ENCODE measurements around the gene PTPRT. TPM values are rescaled to one million over a fixed set of nuclear protein-coding genes. Genes with fewer than 3 reads are reported as not detected.
A peak's percentile ranks its signal among the peaks of the same experiment; 100 is the strongest.

The PTPRT gene
- total and polyA plus RNA-seq, 12 donors = 0.05 to 0.34 (median 0.16) TPM; not detected in 1

GRCh38 chr20:43191946-43192863 lies 2.5 kb upstream of the PTPRT start:
- 21 to 31% (median 30%) methylated on average over 10 to 12 of the region's 12 CpGs for WGBS, 4 donors
- peaks cover 34% of the 10 kb centered on the region for H3K27me3 ChIP-seq
- DNase-seq = peak in 4 of 7 donors; percentile 13 to 20 (median 16)
- H3K9me3 ChIP-seq (replicated peaks in 1 of 3) = no peaks in the 10 kb centered on the region
- TF ChIP-seq POLR2A (IDR thresholded peaks at IDR 0.05) (no peak), CTCF (IDR thresholded peaks at IDR 0.05) (peak in 4 of 6 experiments; percentile 2 to 28 (median 21))
- H3K4me1 ChIP-seq (replicated peaks in 1 of 2) = no peaks in the 10 kb centered on the region
- H3K4me3 ChIP-seq = no peak overlapping the region
- no peaks in the 10 kb centered on the region for H3K36me3 ChIP-seq (replicated peaks in 1 of 2)
- H3K27ac ChIP-seq = no peak overlapping the region
- intact Hi-C loops (cut with DNase I) = no loop called here

GRCh38 chr20:43191143-43191542 lies 1.4 kb upstream of the PTPRT start:
- H3K4me1 ChIP-seq (replicated peaks in 1 of 2) = no peaks in the 10 kb centered on the region
- H3K27ac ChIP-seq = no peak overlapping the region
- WGBS, 4 donors = 57 to 71% (median 64%) methylated on average over 5 of the region's 5 CpGs
- DNase-seq = no peak
- H3K9me3 ChIP-seq (replicated peaks in 1 of 3) = no peaks in the 10 kb centered on the region
- no peak for TF ChIP-seq CTCF (IDR thresholded peaks at IDR 0.05)
- no peak for TF ChIP-seq POLR2A (IDR thresholded peaks at IDR 0.05)
- intact Hi-C loops (cut with DNase I) = no loop called here
- H3K27me3 ChIP-seq = peaks cover 34% of the 10 kb centered on the region
- H3K36me3 ChIP-seq (replicated peaks in 1 of 2) = no peaks in the 10 kb centered on the region
- H3K4me3 ChIP-seq = no peak overlapping the region

GRCh38 chr20:43190332-43190953 lies 737 bp upstream of the PTPRT start:
- H3K4me3 ChIP-seq = no peak overlapping the region
- no peak for DNase-seq
- TF ChIP-seq POLR2A (IDR thresholded peaks at IDR 0.05) (no peak), CTCF (IDR thresholded peaks at IDR 0.05) (no peak)
- no peak overlapping the region for H3K27ac ChIP-seq
- WGBS, 4 donors = 5 to 9% (median 7%) methylated on average over 16 to 24 of the region's 24 CpGs
- H3K4me1 ChIP-seq (replicated peaks in 1 of 2) = no peaks in the 10 kb centered on the region
- H3K36me3 ChIP-seq (replicated peaks in 1 of 2) = no peaks in the 10 kb centered on the region
- H3K9me3 ChIP-seq (replicated peaks in 1 of 3) = no peaks in the 10 kb centered on the region
- H3K27me3 ChIP-seq = peaks cover 34% of the 10 kb centered on the region
- intact Hi-C loops (cut with DNase I) = no loop called here

DNA sequence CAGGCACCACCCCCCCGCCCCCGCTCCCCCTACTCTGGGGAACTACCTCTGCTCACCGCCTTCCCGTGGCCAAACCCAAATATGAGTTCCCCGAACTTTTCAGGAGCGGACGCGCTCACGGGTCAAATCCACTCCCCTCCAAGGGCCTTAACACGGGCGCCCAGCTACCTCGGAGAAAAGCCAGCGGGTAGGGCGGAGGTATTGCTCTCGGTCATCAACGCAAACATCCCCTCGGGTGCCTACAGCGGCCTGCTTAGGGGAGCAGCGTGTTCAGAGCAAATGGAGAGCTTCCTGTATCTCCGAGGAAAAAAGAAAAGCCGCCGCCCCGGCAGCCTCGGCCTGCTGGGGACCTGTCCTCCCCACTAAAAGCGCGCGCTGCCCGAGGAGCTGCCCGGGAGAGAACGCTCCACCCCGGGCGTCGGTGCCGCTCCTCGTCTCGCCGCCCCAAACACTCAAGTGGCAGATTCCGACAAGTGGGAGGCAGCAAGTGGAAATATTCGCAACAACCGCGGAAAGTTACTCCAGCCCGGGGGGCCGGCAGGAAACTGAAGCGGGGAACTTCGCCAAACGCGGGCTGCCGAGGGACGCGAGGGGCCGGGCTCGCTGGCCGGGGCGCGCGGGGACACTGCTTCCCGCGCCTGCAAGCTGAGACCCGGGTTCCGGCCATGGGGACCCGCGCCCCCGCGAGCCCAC lies 699 bp downstream of the PTPRT start:
- H3K9me3 ChIP-seq (replicated peaks in 1 of 3) = no peaks in the 10 kb centered on the region
- no peak overlapping the region for H3K27ac ChIP-seq
- no peak overlapping the region for H3K4me3 ChIP-seq
- intact Hi-C loops (cut with DNase I) = loop anchor here in 1 of 2 donors (5.0 to 10.0 kb wide), 3 partner anchors 654 to 1452 kb away; no protein-coding TSS in a partner anchor
- WGBS, 4 donors = 1 to 3% (median 2%) methylated on average over 14 to 64 of the region's 64 CpGs
- no peaks in the 10 kb centered on the region for H3K36me3 ChIP-seq (replicated peaks in 1 of 2)
- DNase-seq = no peak
- TF ChIP-seq POLR2A (IDR thresholded peaks at IDR 0.05) (no peak), CTCF (IDR thresholded peaks at IDR 0.05) (no peak)
- H3K4me1 ChIP-seq (replicated peaks in 1 of 2) = no peaks in the 10 kb centered on the region
- peaks cover 39% of the 10 kb centered on the region for H3K27me3 ChIP-seq
